Heart left ventricle (tissue), 16 donors: ENCODE measurements around the gene TMEM225. TPM values are rescaled to one million over a fixed set of nuclear protein-coding genes. Genes with fewer than 3 reads are reported as not detected.

Source experiments
- ATAC-seq, 4 donors: fragments of 200-7000 bp; cut with Tn5 transposase; one replicate each; pipeline ENCODE4 v1.9.1; 2020 to 2022; ENCODE audit warnings: moderate library complexity in 4 of 4, mild to moderate bottlenecking in 3 of 4, moderate number of reproducible peaks in 1 of 4
- DNase-seq, 5 donors: peaks; one replicate each; pipeline ENCODE4 v3.0.0-alpha.2; 2020
- H3K27ac ChIP-seq, 12 donors: fragments of 200-600 bp; sonication (generic) in 4 of 12; one replicate each; pipeline versions ENCODE4 v1.5.0 to v1.8.0; 2016 to 2022; ENCODE audit warnings: mild to moderate bottlenecking in 2 of 12
- H3K27me3 ChIP-seq, 9 donors: fragments of 200-600 bp; sonication (generic) in 2 of 9; one replicate each; pipeline versions ENCODE4 v1.5.1 to v1.8.0; 2016 to 2022; ENCODE audit warnings: mild to moderate bottlenecking in 3 of 9
- H3K36me3 ChIP-seq, 9 donors: fragments of 200-600 bp; sonication (generic) in 2 of 9; one replicate each; pipeline versions ENCODE4 v1.5.0 to v1.8.0; 2018 to 2022; ENCODE audit warnings: mild to moderate bottlenecking in 2 of 9
- H3K4me1 ChIP-seq, 12 donors: fragments of 200-600 bp; sonication (generic) in 4 of 12; one replicate each; pipeline versions ENCODE4 v1.5.0 to v1.8.0; 2016 to 2022; ENCODE audit warnings: mild to moderate bottlenecking in 3 of 12
- H3K4me3 ChIP-seq, 12 donors: fragments of 200-600 bp; sonication (generic) in 4 of 12; one replicate each; pipeline versions ENCODE4 v1.5.0 to v1.8.0; 2017 to 2022; ENCODE audit warnings: mild to moderate bottlenecking in 9 of 12, moderate library complexity in 4 of 12
- H3K9me3 ChIP-seq, 12 donors: fragments of 200-600 bp; sonication (generic) in 4 of 12; one replicate each; pipeline versions ENCODE4 v1.5.0 to v1.8.0; 2016 to 2022; ENCODE audit warnings: mild to moderate bottlenecking in 1 of 12
- POLR2A ChIP-seq, 2 donors: fragments of 450-650 bp; IDR thresholded peaks; one replicate each; pipeline ENCODE4 v1.6.1; 2017; ENCODE audit warnings: antibody characterized with exemption in 2 of 2, mild to moderate bottlenecking in 2 of 2, moderate library complexity in 2 of 2
- WGBS, 4 donors: extraction: QIAGEN DNeasy Blood & Tissue Kit in 2 of 4; methylation state at CpG; one replicate each; pipeline versions ENCODE4 v1.1.5 to v1.1.7; 2013 to 2018; 5-methylcytosine and 5-hydroxymethylcytosine counted together
- intact Hi-C, 10 donors: fragments of 100-400 bp; cut with DNase I; formaldehyde crosslinking; loops; one replicate each; pipeline versions ENCODE4 v1.11.1 to v1.14.2; 2022
- long read RNA-seq, 3 donors: library from polyadenylated mRNA; unstranded; transcript quantifications; one replicate each; pipeline ENCODE4 v2.0.0, GENCODE V29; 2020 to 2021
- polyA plus RNA-seq, 2 donors: library from polyadenylated mRNA; stranded (reverse); fragments of 200-250 nt; gene quantifications; one replicate each; pipeline ENCODE4 v1.2.3, GENCODE V29; 2013
- total RNA-seq, 9 donors: library from RNA; depleted of rRNA in 2 of 9; stranded (reverse); fragments of >200 nt in 2 of 9; fragmentation: NEBNext Ultra II Directional in 3 of 9; extraction: Animal tissue kit (Norgen Biotek cat#: 25700) in 3 of 9; gene quantifications; one replicate each; pipeline versions ENCODE4 v1.1.0 to v1.2.4, GENCODE V29; 2016 to 2023
- TF ChIP-seq, protein P1 (sequence below), 12 donors: fragments of 200-600 bp; sonication (generic) in 4 of 12; IDR thresholded peaks; one replicate each; pipeline versions ENCODE4 v1.5.0 to v1.8.0; 2018 to 2022; ENCODE audit warnings: antibody characterized with exemption in 12 of 12, mild to moderate bottlenecking in 5 of 12
- donor health status: ischemic (EF 13 %, LVEDD 7.1; RV severe dilation, severe dysfunction).
- donor health status: healthy with polysubstance abuse.
- donor health status: DM: no; HTN: yes; CAD: no.
- donor health status: DM: no; HTN: no; CAD: no.
- donor health status: ischemic (EF 25% LVEDD 6.9; RV normal size, moderate dysfunction).
- donor health status: ischemic (EF 25% LVEDD 5.7; RV mildly dilated, moderate dysfunction).
- donor health status: healthy.
- donor health status: DM: yes; HTN: yes; CAD: no.
- donor health status: ischemic (EF 35%, LVEDD 5.7; RV mildly dilated, moderate dysfunction).
- donor health status: nonischemic (EF 11% LVEDD 7.7; RV severe dilation, severe dysfunction).
- donor health status: DM: yes; HTN: yes; CAD: no.
- donor health status: PGD.
- donor health status: ischemic (EF 29% LVEDD 5.4; RV normal size, mild dysfunction).
- donor health status: nonischemic (EF 23%, LVEDD 6.1; RV moderate dilation, normal function).

TMEM225 gene, protein sequence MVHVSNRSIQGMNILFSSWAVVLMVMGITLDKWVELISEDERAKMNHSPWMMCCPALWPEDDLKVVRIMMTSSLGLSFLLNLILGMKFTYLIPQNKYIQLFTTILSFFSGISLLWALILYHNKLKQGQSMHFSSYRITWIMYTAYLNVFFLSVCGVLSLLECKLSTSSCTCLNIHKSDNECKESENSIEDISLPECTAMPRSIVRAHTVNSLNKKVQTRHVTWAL
- not detected for total RNA-seq
- not detected for polyA plus RNA-seq
- long read RNA-seq, donor 1, result 0 reads
- long read RNA-seq, donor 2, result 0 reads
- long read RNA-seq, donor 3, result 0 reads

DNA sequence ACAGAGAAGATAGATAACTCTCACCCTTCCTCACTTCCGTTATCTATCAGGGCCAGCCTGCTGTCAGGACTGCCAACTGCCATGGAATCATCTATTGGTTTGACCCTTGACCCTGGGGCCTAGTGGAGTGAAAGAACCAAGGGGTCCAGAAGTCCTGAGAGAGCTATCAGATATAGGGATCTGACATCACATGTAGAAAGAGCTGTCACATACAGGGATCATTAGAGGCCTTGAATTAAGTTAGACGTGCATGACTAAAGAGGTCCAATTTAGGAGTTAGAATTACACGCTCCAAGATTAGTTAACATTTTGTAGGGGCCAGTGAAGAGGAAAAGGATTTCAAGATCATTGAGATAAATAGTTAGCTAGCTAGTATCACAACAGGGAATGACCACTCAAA, at the start of gene TMEM225:
Gene TMEM225 (minus strand): TSS at position 101 of the 400 bp plus-strand sequence. CDS start 245 bp downstream, outside the sequence.
- WGBS, 4 donors, result 79 to 85% (median 81%) methylated on average over 3 of the region's 3 CpGs
- H3K4me1 ChIP-seq, result no peaks in the 10 kb centered on the region
- peaks cover 0 to 3% (median 0%) of the 10 kb centered on the region in 12 donors for H3K9me3 ChIP-seq
- H3K27ac ChIP-seq, result no peak within 1 kb of the TSS
- no peak within 1 kb of the TSS for H3K4me3 ChIP-seq
- no peak for DNase-seq
- TF ChIP-seq, protein P1, sequence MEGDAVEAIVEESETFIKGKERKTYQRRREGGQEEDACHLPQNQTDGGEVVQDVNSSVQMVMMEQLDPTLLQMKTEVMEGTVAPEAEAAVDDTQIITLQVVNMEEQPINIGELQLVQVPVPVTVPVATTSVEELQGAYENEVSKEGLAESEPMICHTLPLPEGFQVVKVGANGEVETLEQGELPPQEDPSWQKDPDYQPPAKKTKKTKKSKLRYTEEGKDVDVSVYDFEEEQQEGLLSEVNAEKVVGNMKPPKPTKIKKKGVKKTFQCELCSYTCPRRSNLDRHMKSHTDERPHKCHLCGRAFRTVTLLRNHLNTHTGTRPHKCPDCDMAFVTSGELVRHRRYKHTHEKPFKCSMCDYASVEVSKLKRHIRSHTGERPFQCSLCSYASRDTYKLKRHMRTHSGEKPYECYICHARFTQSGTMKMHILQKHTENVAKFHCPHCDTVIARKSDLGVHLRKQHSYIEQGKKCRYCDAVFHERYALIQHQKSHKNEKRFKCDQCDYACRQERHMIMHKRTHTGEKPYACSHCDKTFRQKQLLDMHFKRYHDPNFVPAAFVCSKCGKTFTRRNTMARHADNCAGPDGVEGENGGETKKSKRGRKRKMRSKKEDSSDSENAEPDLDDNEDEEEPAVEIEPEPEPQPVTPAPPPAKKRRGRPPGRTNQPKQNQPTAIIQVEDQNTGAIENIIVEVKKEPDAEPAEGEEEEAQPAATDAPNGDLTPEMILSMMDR (IDR thresholded peaks at IDR 0.05), result no peak
- TF ChIP-seq POLR2A (IDR thresholded peaks at IDR 0.05), result no peak
- H3K36me3 ChIP-seq, result no peaks in the 10 kb centered on the region
- intact Hi-C loops, result loop anchor here in 1 of 10 donors (10.0 kb wide), 1 partner anchor 279 kb away; no protein-coding TSS in a partner anchor
- no peak for ATAC-seq
- H3K27me3 ChIP-seq, result no peaks in the 10 kb centered on the region

DNA sequence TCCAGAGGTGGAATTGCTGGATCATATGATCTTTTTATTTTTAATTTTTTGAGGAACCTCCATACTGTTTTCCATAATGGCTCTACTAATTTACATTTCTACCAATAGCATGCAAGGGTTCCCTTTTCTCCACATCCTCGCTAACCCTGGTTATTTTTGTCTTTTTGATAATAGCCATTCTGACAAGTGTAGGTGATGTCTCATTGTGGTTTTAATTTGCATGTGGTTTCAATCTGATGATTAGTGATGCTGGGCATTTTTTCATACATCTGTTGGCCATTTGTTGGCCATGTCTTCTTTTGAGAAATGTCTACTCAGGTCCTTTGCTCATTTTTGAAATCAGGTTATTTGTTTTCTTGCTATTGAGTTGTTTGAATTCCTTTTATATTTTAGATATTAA, 38.6 kb upstream of the TMEM225 start:
- intact Hi-C loops, result no loop called here
- Histone ChIP-seq H3K27ac (no peak overlapping the region), H3K4me1 (no peaks in the 10 kb centered on the region), H3K27me3 (no peaks in the 10 kb centered on the region), H3K4me3 (no peak overlapping the region), H3K9me3 (no peaks in the 10 kb centered on the region), H3K36me3 (no peaks in the 10 kb centered on the region)
- DNase-seq (no peak), ATAC-seq (no peak)
- 61 to 80% (median 66%) methylated on average over 1 of the region's 1 CpG for WGBS, 4 donors
- TF ChIP-seq POLR2A (IDR thresholded peaks at IDR 0.05), result no peak
- TF ChIP-seq, protein P1 (IDR thresholded peaks at IDR 0.05), result no peak

DNA sequence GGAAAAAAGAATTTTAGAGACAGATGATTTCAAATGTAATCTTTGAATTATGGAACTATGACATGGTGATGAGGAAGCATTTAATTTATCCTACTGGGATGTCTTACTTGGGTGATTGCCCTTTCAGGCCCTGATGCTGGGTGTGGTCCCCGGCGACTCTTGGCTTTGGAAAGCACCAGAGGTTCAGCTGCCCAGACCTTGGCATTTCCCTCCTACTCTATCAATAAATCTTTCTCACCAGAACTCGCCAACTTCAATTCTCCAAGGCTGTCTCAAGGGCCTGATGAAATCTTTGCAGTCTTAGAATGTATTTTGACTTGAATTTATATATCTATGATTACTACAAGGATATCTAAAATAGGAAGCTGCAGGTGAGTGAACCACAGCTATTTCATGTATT, 35.5 kb upstream of the TMEM225 start:
- Histone ChIP-seq H3K4me3 (no peak overlapping the region), H3K27ac (no peak overlapping the region), H3K27me3 (no peaks in the 10 kb centered on the region), H3K9me3 (no peaks in the 10 kb centered on the region), H3K36me3 (no peaks in the 10 kb centered on the region), H3K4me1 (no peaks in the 10 kb centered on the region)
- ATAC-seq, result no peak
- TF ChIP-seq POLR2A (IDR thresholded peaks at IDR 0.05), result no peak
- TF ChIP-seq, protein P1 (IDR thresholded peaks at IDR 0.05), result no peak
- DNase-seq, result no peak
- intact Hi-C loops, result no loop called here
- 73 to 80% (median 77%) methylated on average over 3 of the region's 3 CpGs for WGBS, 4 donors

DNA sequence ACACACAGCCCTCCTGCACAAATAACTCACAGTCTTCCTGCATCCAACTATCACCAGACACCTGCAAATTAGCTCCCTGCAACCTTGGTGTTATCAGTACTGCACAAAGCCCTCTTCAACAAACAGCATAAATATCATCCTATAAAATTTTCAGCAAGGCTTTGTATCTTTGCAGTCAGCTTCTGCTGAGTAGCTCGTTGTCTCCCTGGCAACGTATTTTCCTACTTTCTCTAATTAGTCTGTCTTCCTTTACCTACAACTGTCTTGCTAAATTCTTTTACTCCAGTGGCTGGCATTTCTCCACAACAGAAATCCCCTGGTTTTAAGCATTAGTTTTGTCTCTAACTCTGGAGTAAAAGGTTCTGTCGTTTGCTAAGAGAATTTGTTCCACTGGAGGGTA, 20.4 kb upstream of the TMEM225 start:
- 31 to 58% (median 43%) methylated on average over 3 of the region's 3 CpGs for WGBS, 4 donors
- ATAC-seq, result no peak
- Histone ChIP-seq H3K9me3 (no peaks in the 10 kb centered on the region), H3K4me3 (no peak overlapping the region), H3K27me3 (peaks cover 0 to 4% (median 0%) of the 10 kb centered on the region in 9 donors), H3K36me3 (no peaks in the 10 kb centered on the region), H3K4me1 (no peaks in the 10 kb centered on the region), H3K27ac (no peak overlapping the region)
- DNase-seq, result no peak
- TF ChIP-seq POLR2A (IDR thresholded peaks at IDR 0.05), result no peak
- TF ChIP-seq, protein P1 (IDR thresholded peaks at IDR 0.05), result no peak
- intact Hi-C loops, result no loop called here
